Measurements from ENCODE around the gene RGS21.

DNA sequence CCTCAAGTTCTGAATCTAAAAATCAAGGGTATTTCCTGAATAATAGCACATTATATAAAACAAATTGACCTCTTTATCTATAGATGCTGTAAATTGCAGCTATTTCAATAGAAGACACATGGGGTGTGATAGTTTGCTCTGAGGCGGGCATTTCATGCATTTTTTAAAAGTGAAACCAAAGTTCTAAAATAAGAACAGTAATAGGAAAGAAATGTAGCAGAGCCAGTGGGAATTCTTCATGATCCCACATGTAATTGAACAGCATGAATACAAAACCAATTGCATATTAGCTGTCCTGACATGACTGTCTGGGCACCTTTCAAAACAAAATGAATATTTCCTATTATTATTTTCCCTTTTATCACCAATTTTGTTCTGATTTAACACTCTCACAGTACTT lies 85.0 kb downstream of the RGS21 start:
- TF ChIP-seq, protein P1, sequence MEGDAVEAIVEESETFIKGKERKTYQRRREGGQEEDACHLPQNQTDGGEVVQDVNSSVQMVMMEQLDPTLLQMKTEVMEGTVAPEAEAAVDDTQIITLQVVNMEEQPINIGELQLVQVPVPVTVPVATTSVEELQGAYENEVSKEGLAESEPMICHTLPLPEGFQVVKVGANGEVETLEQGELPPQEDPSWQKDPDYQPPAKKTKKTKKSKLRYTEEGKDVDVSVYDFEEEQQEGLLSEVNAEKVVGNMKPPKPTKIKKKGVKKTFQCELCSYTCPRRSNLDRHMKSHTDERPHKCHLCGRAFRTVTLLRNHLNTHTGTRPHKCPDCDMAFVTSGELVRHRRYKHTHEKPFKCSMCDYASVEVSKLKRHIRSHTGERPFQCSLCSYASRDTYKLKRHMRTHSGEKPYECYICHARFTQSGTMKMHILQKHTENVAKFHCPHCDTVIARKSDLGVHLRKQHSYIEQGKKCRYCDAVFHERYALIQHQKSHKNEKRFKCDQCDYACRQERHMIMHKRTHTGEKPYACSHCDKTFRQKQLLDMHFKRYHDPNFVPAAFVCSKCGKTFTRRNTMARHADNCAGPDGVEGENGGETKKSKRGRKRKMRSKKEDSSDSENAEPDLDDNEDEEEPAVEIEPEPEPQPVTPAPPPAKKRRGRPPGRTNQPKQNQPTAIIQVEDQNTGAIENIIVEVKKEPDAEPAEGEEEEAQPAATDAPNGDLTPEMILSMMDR (IDR thresholded peaks at IDR 0.05) = no peak
- TF ChIP-seq EZH2phosphoT487 (IDR thresholded peaks at IDR 0.05) = no peak
- no peak for TF ChIP-seq EZH2 (IDR thresholded peaks at IDR 0.05)

Data from neural progenitor cell (in vitro differentiated cells).